Gastrocnemius medialis (tissue), 4 donors: ENCODE measurements around the gene SLC35B1. TPM values are rescaled to one million over a fixed set of nuclear protein-coding genes. Genes with fewer than 3 reads are reported as not detected.
A peak's percentile ranks its signal among the peaks of the same experiment; 100 is the strongest.
"Not testable (repeated sequence)": the region's sequence is repeated elsewhere in the genome, so short reads cannot be mapped to it uniquely, and the experiment has no call there.

ENCODE experiments used
- ATAC-seq, 2 donors: fragments of 150-250 bp; one replicate each; pipeline ENCODE4 v1.9.1; 2016
- DNase-seq, 2 donors: peaks; one replicate each; pipeline ENCODE4 v3.0.0-alpha.2; 2019
- H3K27ac ChIP-seq, 4 donors: fragments of 200-600 bp; sonication (generic); 1 replicate in 1 of 4; 2 replicates in 3 of 4; pipeline ENCODE4 v1.5.1; 2016 to 2018; ENCODE audit warnings: mild to moderate bottlenecking in 2 of 4, moderate library complexity in 1 of 4
- H3K27me3 ChIP-seq, 3 donors: fragments of 200-600 bp; sonication (generic) in 2 of 3; 1 replicate in 1 of 3; 2 replicates in 2 of 3; pipeline versions ENCODE4 v1.5.1 to v1.6.0; 2016 to 2019; ENCODE audit warnings: mild to moderate bottlenecking in 1 of 3, moderate library complexity in 1 of 3
- H3K36me3 ChIP-seq, 2 donors: fragments of 200-600 bp; sonication (generic) in 1 of 2; one replicate each; pipeline ENCODE4 v1.5.1; 2017 to 2018
- H3K4me1 ChIP-seq, 2 donors: fragments of 200-600 bp; sonication (generic) in 1 of 2; one replicate each; pipeline ENCODE4 v1.5.1; 2016 to 2017; ENCODE audit warnings: mild to moderate bottlenecking in 2 of 2
- H3K4me3 ChIP-seq, 4 donors: fragments of 200-600 bp; sonication (generic) in 3 of 4; 1 replicate in 1 of 4; 2 replicates in 3 of 4; pipeline ENCODE4 v1.5.1; 2016 to 2019; ENCODE audit warnings: mild to moderate bottlenecking in 2 of 4
- H3K9me3 ChIP-seq, 3 donors: fragments of 200-600 bp; sonication (generic) in 2 of 3; 1 replicate in 1 of 3; 2 replicates in 2 of 3; pipeline ENCODE4 v1.5.1; 2016 to 2019
- POLR2A ChIP-seq, 2 donors: fragments of 450-650 bp; IDR thresholded peaks; one replicate each; pipeline ENCODE4 v1.6.1; 2017; ENCODE audit warnings: antibody characterized with exemption in 2 of 2, mild to moderate bottlenecking in 2 of 2, moderate library complexity in 2 of 2
- in situ Hi-C, 4 donors: fragments of 200-750 bp; cut with MboI; loops; one replicate each; pipeline versions ENCODE4 v1.15.0 to v1.8.0; 2017; ENCODE audit warnings: low sequenced_read_pairs in 4 of 4
- intact Hi-C: fragments of 100-400 bp; cut with DNase I; formaldehyde crosslinking; loops from one replicate; pipeline ENCODE4 v1.15.1; 2023; ENCODE audit warnings: low total_unique reads
- total RNA-seq, 4 donors: library from RNA; depleted of rRNA; stranded (reverse); fragments of >200 nt; gene quantifications; one replicate each; pipeline versions ENCODE4 v1.1.0 to v1.2.3, GENCODE V29; 2016
- TF ChIP-seq, protein P1 (sequence below), 5 experiments: fragments of 450-650 bp in 3 of 5; fragments of 200-600 bp in 2 of 5; sonication (generic) in 2 of 5; IDR thresholded peaks in 4 of 5; conservative IDR thresholded peaks in 1 of 5; 1 replicate in 4 of 5; 2 replicates in 1 of 5; pipeline ENCODE4 v1.5.1; 2016 to 2019; ENCODE audit warnings: antibody characterized with exemption in 5 of 5, mild to moderate bottlenecking in 3 of 5, moderate library complexity in 3 of 5

SLC35B1 gene
- total RNA-seq, 4 donors from 2014 or later = 62.7 to 99.0 (median 84.5) TPM

DNA sequence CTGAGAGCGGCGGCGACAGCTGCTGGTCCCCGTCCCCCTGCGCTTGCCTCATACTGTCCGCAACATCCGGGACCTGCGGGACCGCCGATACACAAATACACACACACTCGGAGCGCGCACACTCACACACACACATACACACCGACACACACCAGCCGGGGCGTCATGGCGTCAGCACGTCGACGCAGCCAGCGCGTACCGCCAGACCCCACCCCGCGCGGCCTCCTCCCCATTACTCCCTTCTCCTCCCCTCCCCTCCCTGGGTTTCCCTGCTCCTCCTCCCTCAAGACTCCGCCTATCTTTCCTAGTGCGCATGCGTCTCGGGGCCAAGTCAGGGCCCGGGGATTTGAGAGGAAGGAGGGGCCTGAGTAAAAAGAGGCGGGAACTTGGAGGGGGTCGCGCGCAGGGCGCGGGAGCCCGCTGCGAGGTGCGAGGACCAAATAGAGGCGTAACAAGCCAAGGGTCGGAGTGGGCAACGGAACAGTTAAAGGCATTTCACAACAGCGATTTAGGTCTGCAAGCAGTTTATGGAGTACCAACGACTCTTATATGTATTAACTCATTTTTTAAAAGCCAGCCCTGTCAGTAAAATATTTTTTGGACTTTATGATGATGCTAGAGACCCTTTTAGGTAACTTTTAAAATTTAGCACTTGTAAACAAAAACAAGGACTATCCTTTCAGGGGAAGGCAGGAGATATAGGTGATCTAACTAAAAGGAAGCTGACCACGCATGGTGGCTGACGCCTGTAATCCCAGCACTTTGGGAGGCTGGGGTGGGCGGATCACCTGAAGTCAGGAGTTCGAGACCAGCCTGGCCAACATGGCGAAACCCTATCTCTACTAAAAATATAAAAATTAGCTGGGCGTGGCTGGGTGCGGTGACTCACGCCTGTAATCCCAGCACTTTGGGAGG is 29.6 kb downstream of the SLC35B1 start, which contains the start of gene SPOP:
Gene SPOP (minus strand): TSS at position 165 of the 915 bp plus-strand sequence. CDS start 55,287 bp downstream, outside the sequence.
- peak within 1 kb of the TSS; percentile 70 to 91 (median 76) for H3K4me3 ChIP-seq
- H3K27me3 ChIP-seq = no peaks in the 10 kb centered on the region
- peaks cover 33 to 40% of the 10 kb centered on the region in 2 donors for H3K4me1 ChIP-seq
- peak within 1 kb of the TSS; percentile 97 to 100 (median 100) for H3K27ac ChIP-seq
- peak in 1 of 2 donors; percentile 5 for TF ChIP-seq POLR2A (IDR thresholded peaks at IDR 0.05)
- TF ChIP-seq, protein P1, sequence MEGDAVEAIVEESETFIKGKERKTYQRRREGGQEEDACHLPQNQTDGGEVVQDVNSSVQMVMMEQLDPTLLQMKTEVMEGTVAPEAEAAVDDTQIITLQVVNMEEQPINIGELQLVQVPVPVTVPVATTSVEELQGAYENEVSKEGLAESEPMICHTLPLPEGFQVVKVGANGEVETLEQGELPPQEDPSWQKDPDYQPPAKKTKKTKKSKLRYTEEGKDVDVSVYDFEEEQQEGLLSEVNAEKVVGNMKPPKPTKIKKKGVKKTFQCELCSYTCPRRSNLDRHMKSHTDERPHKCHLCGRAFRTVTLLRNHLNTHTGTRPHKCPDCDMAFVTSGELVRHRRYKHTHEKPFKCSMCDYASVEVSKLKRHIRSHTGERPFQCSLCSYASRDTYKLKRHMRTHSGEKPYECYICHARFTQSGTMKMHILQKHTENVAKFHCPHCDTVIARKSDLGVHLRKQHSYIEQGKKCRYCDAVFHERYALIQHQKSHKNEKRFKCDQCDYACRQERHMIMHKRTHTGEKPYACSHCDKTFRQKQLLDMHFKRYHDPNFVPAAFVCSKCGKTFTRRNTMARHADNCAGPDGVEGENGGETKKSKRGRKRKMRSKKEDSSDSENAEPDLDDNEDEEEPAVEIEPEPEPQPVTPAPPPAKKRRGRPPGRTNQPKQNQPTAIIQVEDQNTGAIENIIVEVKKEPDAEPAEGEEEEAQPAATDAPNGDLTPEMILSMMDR (IDR thresholded peaks at IDR 0.05 in 4 of 5, conservative IDR thresholded peaks at IDR 0.05 in 1 of 5) = no peak
- DNase-seq (peak; percentile 99 to 100), ATAC-seq (peak; percentile 88 to 91)
- in situ Hi-C loops = no loop called here
- intact Hi-C loops = loop anchor here (2.0 to 10.0 kb wide), 5 partner anchors 29 to 733 kb away; partner anchors contain the start of gene SNF8
- H3K9me3 ChIP-seq = no peaks in the 10 kb centered on the region
- no peaks in the 10 kb centered on the region for H3K36me3 ChIP-seq

DNA sequence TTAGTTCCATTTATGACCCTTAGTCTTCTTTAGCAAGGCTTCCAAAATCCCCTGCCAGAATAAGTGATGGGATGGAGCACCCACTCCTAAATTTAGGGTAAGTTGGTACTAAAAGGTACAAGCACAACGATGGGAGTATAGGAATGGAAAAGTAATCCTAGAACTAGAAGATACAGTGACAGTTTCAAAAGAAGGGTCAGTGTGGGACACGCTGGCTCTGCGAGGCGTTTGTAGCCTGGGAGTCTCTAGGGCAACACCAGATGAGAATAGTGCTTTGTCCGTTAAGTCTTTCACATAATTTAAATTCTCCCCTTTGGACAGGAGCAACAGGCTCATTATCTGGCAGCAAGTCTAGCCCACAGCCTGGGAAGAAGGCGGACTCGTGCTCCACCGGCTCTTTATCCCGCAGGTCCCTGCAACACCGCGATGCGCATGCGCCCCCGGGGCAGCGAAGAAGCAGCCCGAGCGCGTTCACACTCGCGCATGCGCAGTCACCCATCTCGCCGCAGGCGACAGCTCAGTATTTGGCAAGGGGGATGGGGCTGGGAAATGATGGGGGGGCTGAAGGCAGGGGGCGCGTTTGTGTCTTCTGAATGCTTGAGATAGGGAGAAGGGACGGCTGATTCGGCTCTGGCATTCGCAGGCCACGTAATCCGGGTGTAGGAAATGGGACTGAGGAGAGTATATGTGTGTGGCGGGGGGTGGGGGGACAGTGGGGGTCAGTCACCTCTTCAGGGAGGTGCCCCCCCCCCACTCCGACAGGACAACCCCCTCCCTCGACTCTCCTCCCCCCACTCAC is 30.4 kb downstream of the SLC35B1 start:
- intact Hi-C loops (loop anchor here (2.0 to 10.0 kb wide), 5 partner anchors 29 to 733 kb away; partner anchors contain the start of gene SNF8), in situ Hi-C loops (no loop called here)
- ATAC-seq = peak; percentile 73 to 83
- Histone ChIP-seq H3K4me3 (peak overlapping the region; percentile 70 to 91 (median 76)), H3K36me3 (no peaks in the 10 kb centered on the region), H3K27me3 (no peaks in the 10 kb centered on the region), H3K4me1 (peaks cover 33 to 41% of the 10 kb centered on the region in 2 donors), H3K27ac (peak overlapping the region; percentile 97 to 100 (median 100)), H3K9me3 (no peaks in the 10 kb centered on the region)
- TF ChIP-seq, protein P1 (IDR thresholded peaks at IDR 0.05 in 4 of 5, conservative IDR thresholded peaks at IDR 0.05 in 1 of 5) = no peak
- peak; percentile 57 to 59 for TF ChIP-seq POLR2A (IDR thresholded peaks at IDR 0.05)
- DNase-seq = peak; percentile 95 to 96

DNA sequence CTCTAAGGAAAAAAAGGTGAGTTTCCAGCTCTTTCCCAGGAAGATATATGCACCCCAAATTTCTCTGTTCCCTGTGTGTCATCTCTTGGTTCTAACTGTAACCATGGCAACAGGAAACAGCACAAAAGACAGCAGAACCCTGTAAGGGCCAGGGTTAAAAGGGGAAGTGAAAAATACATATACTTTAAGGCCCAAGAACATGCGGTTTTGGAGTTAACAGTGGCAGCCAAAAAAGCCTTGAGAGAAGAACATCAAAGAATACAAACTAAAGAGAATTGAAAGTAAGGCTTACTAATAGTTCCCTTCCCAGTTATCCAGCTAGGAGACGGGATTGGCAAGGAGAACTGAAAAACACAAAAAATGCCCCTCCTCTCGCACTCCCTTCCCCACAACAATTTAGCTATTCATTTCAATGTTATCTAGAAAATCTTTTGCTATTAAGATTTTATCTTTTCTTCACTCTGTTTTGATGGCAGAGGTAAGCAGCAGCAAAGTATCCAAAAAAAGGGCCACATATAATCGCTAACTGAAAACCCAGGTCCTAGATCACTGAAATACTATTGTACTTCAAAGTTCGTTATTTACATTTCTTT is 31.4 kb downstream of the SLC35B1 start:
- Histone ChIP-seq H3K4me1 (peaks cover 33 to 49% of the 10 kb centered on the region in 2 donors), H3K9me3 (no peaks in the 10 kb centered on the region), H3K4me3 (peak overlapping the region; percentile 70 to 91 (median 76)), H3K27me3 (no peaks in the 10 kb centered on the region), H3K36me3 (no peaks in the 10 kb centered on the region), H3K27ac (peak overlapping the region; percentile 97 to 100 (median 100))
- DNase-seq (no peak), ATAC-seq (no peak)
- in situ Hi-C loops (no loop called here), intact Hi-C loops (loop anchor here (2.0 to 10.0 kb wide), 5 partner anchors 28 to 732 kb away; partner anchors contain the start of gene SNF8)
- TF ChIP-seq, protein P1 (IDR thresholded peaks at IDR 0.05 in 4 of 5, conservative IDR thresholded peaks at IDR 0.05 in 1 of 5) = no peak
- no peak for TF ChIP-seq POLR2A (IDR thresholded peaks at IDR 0.05)

DNA sequence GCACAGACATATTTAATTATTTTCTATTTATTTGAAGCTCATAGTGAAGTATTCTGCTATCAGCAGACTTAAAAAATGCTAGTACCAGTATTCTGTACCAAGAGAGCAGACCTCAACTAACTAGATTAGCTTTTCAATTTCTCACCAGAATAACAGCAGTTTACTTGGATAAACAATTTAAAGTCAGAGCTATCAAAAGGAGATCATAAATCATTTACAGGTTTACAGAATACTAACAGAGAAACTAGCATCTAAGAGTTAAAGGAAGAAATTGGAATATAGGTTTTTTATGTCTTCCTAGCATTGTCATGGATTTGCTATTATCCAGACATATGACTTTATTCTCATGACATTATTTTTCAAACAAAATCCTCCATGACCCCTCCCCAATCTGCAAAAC is 33.3 kb downstream of the SLC35B1 start:
- no peaks in the 10 kb centered on the region for H3K36me3 ChIP-seq
- peaks cover 49 to 61% of the 10 kb centered on the region in 2 donors for H3K4me1 ChIP-seq
- intact Hi-C loops (loop anchor here (10.0 kb wide), 1 partner anchor 730 kb away; the partner anchor contains the start of gene SNF8), in situ Hi-C loops (no loop called here)
- DNase-seq (no peak), ATAC-seq (no peak)
- no peaks in the 10 kb centered on the region for H3K9me3 ChIP-seq
- H3K4me3 ChIP-seq = no peak overlapping the region
- no peaks in the 10 kb centered on the region for H3K27me3 ChIP-seq
- TF ChIP-seq POLR2A (IDR thresholded peaks at IDR 0.05) = no peak
- TF ChIP-seq, protein P1 (IDR thresholded peaks at IDR 0.05 in 4 of 5, conservative IDR thresholded peaks at IDR 0.05 in 1 of 5) = no peak
- peak overlapping the region; percentile 97 to 100 (median 100) for H3K27ac ChIP-seq

DNA sequence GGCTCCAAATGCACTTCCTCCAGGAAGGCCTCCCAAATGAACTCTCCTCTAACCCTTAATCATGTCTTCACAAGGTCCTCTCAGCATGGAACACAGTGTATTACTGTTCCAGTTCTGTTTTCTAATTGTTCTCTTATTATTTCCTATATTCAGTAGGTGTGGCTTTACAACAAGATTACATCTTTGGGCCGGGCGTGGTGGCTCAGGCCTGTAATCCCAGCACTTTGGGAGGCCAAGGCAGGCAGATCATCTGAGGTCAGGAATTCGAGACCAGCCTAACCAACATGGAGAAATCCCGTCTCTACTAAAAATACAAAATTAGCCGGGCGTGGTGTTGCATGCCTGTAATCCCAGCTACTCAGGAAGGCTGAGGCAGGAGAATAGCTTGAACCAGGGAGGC is 34.1 kb downstream of the SLC35B1 start:
- H3K4me3 ChIP-seq, H3K9me3 ChIP-seq, in situ Hi-C loops, ATAC-seq, H3K36me3 ChIP-seq, H3K27me3 ChIP-seq: not testable (repeated sequence)
- Histone ChIP-seq H3K4me1 (peaks cover 55 to 63% of the 10 kb centered on the region in 2 donors), H3K27ac (peak overlapping the region; percentile 97 to 100 (median 100))
- intact Hi-C loops = loop anchor here (10.0 kb wide), 1 partner anchor 729 kb away; the partner anchor contains the start of gene SNF8
- DNase-seq = peak in 1 of 2 donors; percentile 40
